Neural crest cell (in vitro differentiated cells): Measurements from ENCODE around the gene DGCR2. TPM values are rescaled to one million over a fixed set of nuclear protein-coding genes. Genes with fewer than 3 reads are reported as not detected.

Experiments used
- DNase-seq: peaks from one replicate; pipeline ENCODE4 v3.0.0; 2021; ENCODE audit warnings: low read depth, mixed read lengths, low spot score
- H3K27ac Mint-ChIP-seq: one replicate; pipeline ENCODE4 v1.8.0; 2021; ENCODE audit warnings: mild to moderate bottlenecking, mixed read lengths; ENCODE audit not compliant: unreplicated experiment
- H3K27me3 Mint-ChIP-seq: 2 replicates; pipeline ENCODE4 v1.8.0; 2021; ENCODE audit warnings: low read depth, mild to moderate bottlenecking, mixed read lengths
- H3K36me3 Mint-ChIP-seq: 2 replicates; pipeline ENCODE4 v1.8.0; 2021; ENCODE audit warnings: low read depth, mild to moderate bottlenecking, mixed read lengths
- H3K4me1 Mint-ChIP-seq: 2 replicates; pipeline ENCODE4 v1.8.0; 2021; ENCODE audit warnings: mixed read lengths
- H3K4me3 Mint-ChIP-seq: one replicate; pipeline ENCODE4 v1.8.0; 2021; ENCODE audit warnings: mild to moderate bottlenecking, mixed read lengths
- H3K9me3 Mint-ChIP-seq: 2 replicates; pipeline ENCODE4 v1.8.0; 2021; ENCODE audit warnings: mixed read lengths
- CTCF ChIP-seq: fragments of 200-600 bp; sonication (generic); conservative IDR thresholded peaks from 2 replicates; pipeline ENCODE4 v1.5.0; 2021; ENCODE audit warnings: antibody characterized with exemption, mild to moderate bottlenecking
- total RNA-seq: library from RNA; stranded (reverse); gene quantifications from 2 replicates; pipeline ENCODE4 v1.2.1, GENCODE V29; 2021

DGCR2 gene
- total RNA-seq, 1 donor from 2014 or later = 91.6 TPM

- no peak for TF ChIP-seq CTCF
- Mint-ChIP-seq H3K36me3 (peaks cover 7% of the 10 kb centered on the region), H3K27me3 (peaks cover 3% of the 10 kb centered on the region)
These were observed 81.1 kb downstream of the DGCR2 start for GRCh38 chr22:19040888-19041703.

GRCh38 chr22:19040391-19040861 lies 81.8 kb downstream of the DGCR2 start:
- Mint-ChIP-seq H3K27me3 (peaks cover 4% of the 10 kb centered on the region), H3K4me3 (no peak overlapping the region), H3K27ac (no peak overlapping the region), H3K9me3 (no peaks in the 10 kb centered on the region), H3K4me1 (peaks cover 3% of the 10 kb centered on the region), H3K36me3 (peaks cover 7% of the 10 kb centered on the region)
- no peak for TF ChIP-seq CTCF
- DNase-seq = no peak

More at GRCh38 chr22:19040888-19041703, 81.1 kb downstream of the DGCR2 start:
- DNase-seq = no peak
- Mint-ChIP-seq H3K27ac (no peak overlapping the region), H3K4me3 (no peak overlapping the region), H3K9me3 (no peaks in the 10 kb centered on the region), H3K4me1 (peaks cover 3% of the 10 kb centered on the region)

- Mint-ChIP-seq H3K4me1 (peaks cover 3% of the 10 kb centered on the region), H3K9me3 (no peaks in the 10 kb centered on the region), H3K27me3 (peaks cover 4% of the 10 kb centered on the region), H3K36me3 (peaks cover 3% of the 10 kb centered on the region), H3K27ac (no peak overlapping the region), H3K4me3 (no peak overlapping the region)
- no peak for DNase-seq
- TF ChIP-seq CTCF = no peak
These were observed 82.4 kb downstream of the DGCR2 start for GRCh38 chr22:19039796-19040280.

- peaks cover 3% of the 10 kb centered on the region for H3K4me1 Mint-ChIP-seq
- H3K36me3 Mint-ChIP-seq = peaks cover 3% of the 10 kb centered on the region
- no peak for TF ChIP-seq CTCF
These were observed 82.8 kb downstream of the DGCR2 start for GRCh38 chr22:19039448-19039780.

GRCh38 chr22:19038728-19039447 lies 83.3 kb downstream of the DGCR2 start:
- Mint-ChIP-seq H3K27ac (no peak overlapping the region), H3K27me3 (peaks cover 9% of the 10 kb centered on the region), H3K4me1 (peaks cover 3% of the 10 kb centered on the region), H3K4me3 (no peak overlapping the region), H3K9me3 (no peaks in the 10 kb centered on the region), H3K36me3 (peaks cover 3% of the 10 kb centered on the region)
- no peak for TF ChIP-seq CTCF
- no peak for DNase-seq

More at GRCh38 chr22:19039448-19039780, 82.8 kb downstream of the DGCR2 start:
- Mint-ChIP-seq H3K4me3 (no peak overlapping the region), H3K27ac (no peak overlapping the region), H3K9me3 (no peaks in the 10 kb centered on the region), H3K27me3 (peaks cover 4% of the 10 kb centered on the region)
- DNase-seq = no peak
